PC-3 (cell line): ENCODE results near the gene CEBPB. TPM values are rescaled to one million over a fixed set of nuclear protein-coding genes. Genes with fewer than 3 reads are reported as not detected.
"Not testable (repeated sequence)": the region's sequence is repeated elsewhere in the genome, so short reads cannot be mapped to it uniquely, and the experiment has no call there.

Experiments
- ATAC-seq: fragments of 200-7000 bp; cut with Tn5 transposase; 2 replicates; pipeline ENCODE4 v1.9.1; 2020; ENCODE audit warnings: mild to moderate bottlenecking, moderate library complexity
- BruUV-seq: library from RNA; stranded (reverse); fragments of 400-500 nt; replicated peaks from 2 replicates; lab custom pipeline; 2021; lab: Mats Ljungman, UMichigan
- CTCF ChIA-PET: fragments of 300-600 bp; sonication (Branson Sonifier 250); formaldehyde crosslinking; loops from one replicate; lab custom pipeline; 2022; ENCODE audit warnings: antibody characterized with exemption; lab: Charles Lee
- POLR2A ChIA-PET: fragments of 300-600 bp; sonication (Branson Sonifier 250); formaldehyde crosslinking; loops from one replicate; lab custom pipeline; 2022; ENCODE audit warnings: antibody characterized with exemption; ENCODE audit not compliant: unreplicated experiment; lab: Charles Lee
- DNase-seq: peaks from one replicate; pipeline ENCODE4 v3.0.0-alpha.2; 2015
- H2AFZ ChIP-seq: fragments of 300-600 bp; sonication (generic); 2 replicates; pipeline ENCODE4 v1.6.0; 2016; ENCODE audit warnings: antibody characterized with exemption, low read length
- H3F3A ChIP-seq: fragments of 300-600 bp; sonication (generic); one replicate; pipeline ENCODE4 v1.6.0; 2017; ENCODE audit warnings: antibody characterized with exemption, low read length, control low read depth, mild to moderate bottlenecking; ENCODE audit not compliant: unreplicated experiment
- H3K27ac ChIP-seq: fragments of 300-600 bp; sonication (generic); 2 replicates; pipeline ENCODE4 v1.5.1; 2016; ENCODE audit warnings: mild to moderate bottlenecking, low read length
- H3K27me3 ChIP-seq: fragments of 300-600 bp; sonication (generic); 2 replicates; pipeline ENCODE4 v1.6.1; 2016; ENCODE audit warnings: low read length, mixed read lengths
- H3K36me3 ChIP-seq: fragments of 300-600 bp; sonication (generic); 2 replicates; pipeline ENCODE4 v1.6.1; 2016; ENCODE audit warnings: low read depth, mixed run types, low read length, mixed read lengths
- H3K4me1 ChIP-seq: fragments of 300-600 bp; sonication (generic); 2 replicates; pipeline ENCODE4 v1.5.1; 2016; ENCODE audit warnings: low read length; ENCODE audit not compliant: insufficient read depth
- H3K4me2 ChIP-seq: fragments of 300-600 bp; sonication (generic); 2 replicates; pipeline ENCODE4 v1.6.0; 2016; ENCODE audit warnings: low read length
- H3K4me3 ChIP-seq: fragments of 300-600 bp; sonication (generic); 2 replicates; pipeline ENCODE4 v1.5.1; 2016; ENCODE audit warnings: mild to moderate bottlenecking, low read length, mixed read lengths
- H3K79me2 ChIP-seq: fragments of 300-600 bp; sonication (generic); 2 replicates; pipeline ENCODE4 v1.6.1; 2017; ENCODE audit warnings: low read length, mixed read lengths
- H3K9ac ChIP-seq: fragments of 300-600 bp; sonication (generic); 2 replicates; pipeline ENCODE4 v1.6.0; 2016; ENCODE audit warnings: mild to moderate bottlenecking, low read length
- H3K9me2 ChIP-seq: fragments of 300-600 bp; sonication (generic); replicated peaks from 2 replicates; pipeline ENCODE4 v1.6.1; 2016; ENCODE audit warnings: mixed run types, low read length, mixed read lengths
- H3K9me3 ChIP-seq: fragments of 300-600 bp; sonication (generic); 2 replicates; pipeline ENCODE4 v1.6.1; 2016; ENCODE audit warnings: low read length, mixed read lengths
- H4K20me1 ChIP-seq: fragments of 300-600 bp; sonication (generic); 2 replicates; pipeline ENCODE4 v1.6.1; 2016; ENCODE audit warnings: low read length, mixed read lengths
- EZH2 ChIP-seq: fragments of 300-600 bp; sonication (generic); IDR thresholded peaks from one replicate; pipeline ENCODE4 v1.6.1; 2017; ENCODE audit warnings: antibody characterized with exemption, mild to moderate bottlenecking, low read length; ENCODE audit not compliant: unreplicated experiment
- EZH2phosphoT487 ChIP-seq: fragments of 300-600 bp; sonication (generic); IDR thresholded peaks from 2 replicates; pipeline ENCODE4 v1.6.1; 2018; ENCODE audit warnings: mild to moderate bottlenecking, antibody characterized with exemption, low read length, borderline replicate concordance
- intact Hi-C: fragments of 100-400 bp; cut with micrococcal nuclease; formaldehyde crosslinking; loops from 2 replicates; pipeline ENCODE4 v1.9.0; 2023
- total RNA-seq: library from RNA; depleted of rRNA; stranded (reverse); fragments of >200 nt; gene quantifications from 2 replicates; pipeline ENCODE4 v1.2.3, GENCODE V29; 2014
- TF ChIP-seq, protein P1 (sequence below): fragments of 300-600 bp; sonication (generic); conservative IDR thresholded peaks from 2 replicates; pipeline ENCODE4 v1.5.1; 2017; ENCODE audit warnings: antibody characterized with exemption, low read depth, mild to moderate bottlenecking, low read length

Gene CEBPB
- total RNA-seq, 1 experiment from 2014 or later, result 103 TPM

DNA sequence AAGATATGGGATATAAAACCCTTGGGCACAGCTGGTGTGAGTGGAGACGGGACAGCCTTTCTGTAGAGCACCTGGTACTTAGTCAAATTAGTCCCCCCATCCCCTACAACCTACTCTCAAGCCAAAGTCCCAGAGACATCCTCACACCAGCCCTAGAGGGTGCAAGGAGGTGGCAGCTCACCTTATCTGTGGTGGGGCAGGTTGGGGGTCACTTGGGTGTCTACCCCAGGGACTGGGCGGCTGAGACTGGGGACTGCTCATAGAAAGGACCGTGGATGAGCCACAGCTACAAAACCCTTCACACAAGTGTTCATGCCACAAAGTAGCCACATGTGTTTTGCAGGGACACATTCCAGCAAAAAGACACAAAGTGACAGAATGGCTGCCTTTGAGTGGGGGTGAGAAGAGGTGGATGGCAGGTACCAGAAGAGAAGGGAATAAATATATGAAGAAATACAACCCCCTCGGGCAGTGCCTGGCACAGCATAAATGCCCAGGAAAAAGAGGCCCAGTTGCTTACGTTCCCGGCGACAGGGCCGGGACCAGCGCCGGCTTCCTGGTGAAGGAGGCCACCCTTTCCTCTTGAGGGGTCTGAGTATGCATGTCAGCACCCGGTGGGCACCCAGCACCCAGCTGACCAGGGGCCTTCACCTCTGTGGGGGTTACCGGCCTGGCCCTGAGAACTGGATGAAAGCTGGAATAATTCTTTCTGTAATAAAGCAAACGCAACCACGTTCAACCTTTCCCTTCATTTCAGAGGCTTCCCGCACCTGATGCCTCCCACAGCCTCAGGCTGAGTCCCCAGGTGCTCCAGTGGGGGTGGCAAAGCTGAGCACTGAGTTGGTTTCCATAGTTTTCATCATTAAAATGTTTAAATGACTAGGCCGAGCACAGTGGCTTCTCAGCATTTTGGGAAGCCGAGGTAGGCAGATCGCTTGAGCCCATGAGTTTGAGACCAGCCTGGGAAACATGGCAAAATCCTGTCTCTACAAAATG lies 14.4 kb upstream of the CEBPB start:
- intact Hi-C loops, result no loop called here
- POLR2A ChIA-PET, result no interaction called here
- H3K27ac ChIP-seq, result no peak overlapping the region
- H3K9me3 ChIP-seq, result no peaks in the 10 kb centered on the region
- DNase-seq (no peak), ATAC-seq (no peak)
- H3K9me2 ChIP-seq, result no peaks in the 10 kb centered on the region
- H4K20me1 ChIP-seq, result no peaks in the 10 kb centered on the region
- H3F3A ChIP-seq, result no peaks in the 10 kb centered on the region
- CTCF ChIA-PET, result interaction anchor here (0.6 kb wide), 2 partner anchors 9 to 56 kb away, joined by 7 read pairs; no protein-coding TSS in a partner anchor
- no peak overlapping the region for H3K4me2 ChIP-seq
- no peaks in the 10 kb centered on the region for H3K27me3 ChIP-seq
- TF ChIP-seq EZH2phosphoT487, result no peak
- TF ChIP-seq EZH2, result no peak
- TF ChIP-seq, protein P1, sequence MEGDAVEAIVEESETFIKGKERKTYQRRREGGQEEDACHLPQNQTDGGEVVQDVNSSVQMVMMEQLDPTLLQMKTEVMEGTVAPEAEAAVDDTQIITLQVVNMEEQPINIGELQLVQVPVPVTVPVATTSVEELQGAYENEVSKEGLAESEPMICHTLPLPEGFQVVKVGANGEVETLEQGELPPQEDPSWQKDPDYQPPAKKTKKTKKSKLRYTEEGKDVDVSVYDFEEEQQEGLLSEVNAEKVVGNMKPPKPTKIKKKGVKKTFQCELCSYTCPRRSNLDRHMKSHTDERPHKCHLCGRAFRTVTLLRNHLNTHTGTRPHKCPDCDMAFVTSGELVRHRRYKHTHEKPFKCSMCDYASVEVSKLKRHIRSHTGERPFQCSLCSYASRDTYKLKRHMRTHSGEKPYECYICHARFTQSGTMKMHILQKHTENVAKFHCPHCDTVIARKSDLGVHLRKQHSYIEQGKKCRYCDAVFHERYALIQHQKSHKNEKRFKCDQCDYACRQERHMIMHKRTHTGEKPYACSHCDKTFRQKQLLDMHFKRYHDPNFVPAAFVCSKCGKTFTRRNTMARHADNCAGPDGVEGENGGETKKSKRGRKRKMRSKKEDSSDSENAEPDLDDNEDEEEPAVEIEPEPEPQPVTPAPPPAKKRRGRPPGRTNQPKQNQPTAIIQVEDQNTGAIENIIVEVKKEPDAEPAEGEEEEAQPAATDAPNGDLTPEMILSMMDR, result no peak
- no peaks in the 10 kb centered on the region for H3K36me3 ChIP-seq
- no peak overlapping the region for H3K4me3 ChIP-seq
- H3K4me1 ChIP-seq, result no peaks in the 10 kb centered on the region
- BruUV-seq, result no TSS peak
- no peak overlapping the region for H3K9ac ChIP-seq
- H2AFZ ChIP-seq, result no peak overlapping the region
- H3K79me2 ChIP-seq, result no peaks in the 10 kb centered on the region

DNA sequence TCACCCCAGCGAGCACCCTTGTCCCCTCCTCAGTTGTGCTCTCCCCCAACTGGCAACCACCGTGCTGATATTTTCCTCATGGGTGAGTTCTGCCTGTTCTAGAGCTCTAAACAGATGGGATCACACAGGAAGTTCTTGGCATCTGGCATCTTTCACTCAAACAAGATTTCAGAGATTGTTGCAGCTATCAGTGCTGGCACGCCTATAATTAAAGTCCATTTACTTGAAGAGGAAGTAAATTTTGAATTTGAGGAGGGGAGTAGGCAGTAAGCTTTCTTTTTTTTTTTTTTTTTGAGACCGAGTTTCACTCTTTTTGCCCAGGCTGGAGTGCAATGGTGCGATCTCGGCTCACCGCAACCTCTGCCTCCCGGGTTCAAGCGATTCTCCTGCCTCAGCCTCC lies 12.0 kb upstream of the CEBPB start:
- H3K4me2 ChIP-seq, H3K79me2 ChIP-seq, ATAC-seq, POLR2A ChIA-PET, H3K9ac ChIP-seq, H3K27me3 ChIP-seq, H3F3A ChIP-seq, H2AFZ ChIP-seq, H3K4me3 ChIP-seq, H3K27ac ChIP-seq, intact Hi-C loops, H3K36me3 ChIP-seq, H3K4me1 ChIP-seq, DNase-seq, H3K9me2 ChIP-seq, H4K20me1 ChIP-seq, BruUV-seq, H3K9me3 ChIP-seq: not testable (repeated sequence)
- CTCF ChIA-PET, result interaction anchor here (0.5 to 1.5 kb wide), 7 partner anchors 57 to 1418 kb away, joined by 3 to 13 read pairs (median 4); no protein-coding TSS in a partner anchor

DNA sequence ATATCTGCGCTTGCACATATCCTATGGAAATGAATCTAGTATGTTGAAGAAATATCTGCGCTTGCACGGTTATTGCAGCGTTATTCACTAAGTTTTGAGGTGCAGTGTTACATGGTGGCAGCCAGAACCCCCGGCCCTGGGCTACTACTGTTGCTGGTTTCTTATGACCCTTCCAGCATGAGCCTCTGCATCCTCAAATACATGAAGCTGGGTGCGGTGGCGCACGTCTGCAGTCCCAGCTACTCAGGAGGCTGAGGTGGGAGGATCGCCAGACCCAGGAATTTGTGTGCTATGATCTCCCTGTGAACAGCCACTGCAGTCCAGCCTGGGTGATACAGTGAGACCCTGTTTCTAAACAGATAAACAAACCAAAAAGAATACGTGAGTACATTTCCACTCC lies 9.3 kb upstream of the CEBPB start:
- ChIA-PET POLR2A (no interaction called here), CTCF (interaction anchor here (0.7 kb wide), 1 partner anchor 27 kb away, joined by 12 read pairs; no protein-coding TSS in a partner anchor)
- no TSS peak for BruUV-seq
- Histone ChIP-seq H2AFZ (no peak overlapping the region), H3K36me3 (no peaks in the 10 kb centered on the region), H3K4me1 (no peaks in the 10 kb centered on the region), H3K9me3 (no peaks in the 10 kb centered on the region), H3K9ac (no peak overlapping the region), H4K20me1 (no peaks in the 10 kb centered on the region), H3K27me3 (no peaks in the 10 kb centered on the region), H3K27ac (no peak overlapping the region), H3K9me2 (no peaks in the 10 kb centered on the region), H3K4me3 (no peak overlapping the region), H3K79me2 (no peaks in the 10 kb centered on the region), H3F3A (no peaks in the 10 kb centered on the region), H3K4me2 (no peak overlapping the region)
- intact Hi-C loops, result no loop called here
- DNase-seq (no peak), ATAC-seq (no peak)
- TF ChIP-seq, protein P1, result no peak
- TF ChIP-seq EZH2, result no peak
- no peak for TF ChIP-seq EZH2phosphoT487
